ENCODE results near the gene EBPL. TPM values are rescaled to one million over a fixed set of nuclear protein-coding genes. Genes with fewer than 3 reads are reported as not detected.

Gene EBPL
- total and polyA plus RNA-seq, 2 of the 4 experiments (the other 2 are of a cell fraction) = 57.9 to 65.3 TPM

- Histone ChIP-seq H3K4me2 (ENCODE audit: low read depth, low read length) (no peak overlapping the region), H3K4me3 (ENCODE audit: insufficient read depth, low read depth, low read length) (no peak overlapping the region)
These were observed 49.6 kb upstream of the EBPL start for GRCh38 chr13:49740870-49741269.

More at GRCh38 chr13:49740870-49741269, 49.6 kb upstream of the EBPL start:
- no peaks in the 10 kb centered on the region for H3K9me3 ChIP-seq (ENCODE audit: control insufficient read depth, insufficient read depth, low read length)
- no peak overlapping the region for H3K9ac ChIP-seq (ENCODE audit: low read depth, low read length)
- no peaks in the 10 kb centered on the region for H3K27me3 ChIP-seq (ENCODE audit: control insufficient read depth, insufficient read depth, low read length)
- H2AK9ac ChIP-seq (replicated peaks; ENCODE audit: low read depth, low read length, poor library complexity) = no peak overlapping the region
- no peak overlapping the region for H4K8ac ChIP-seq (ENCODE audit: low read depth in 2 of 2, low read length in 2 of 2)
- no peak overlapping the region for H2BK120ac ChIP-seq (ENCODE audit: low read depth, low read length)
- in situ Hi-C loops (cut with MboI; ENCODE audit: low sequenced_read_pairs) = no loop called here
- dilution Hi-C loops (cut with HindIII; ENCODE audit: low sequenced_read_pairs, unreplicated experiment) = no loop called here
- peak; percentile 23; the same call in 1 of the 2 replicates for TF ChIP-seq CEBPB (IDR thresholded peaks at IDR 0.05; ENCODE audit: low read depth, low read length)
- TF ChIP-seq RCOR1 (IDR thresholded peaks at IDR 0.05; ENCODE audit: insufficient replicate concordance, low read length) = no peak
- TF ChIP-seq MXI1 (IDR thresholded peaks at IDR 0.05; ENCODE audit: borderline replicate concordance, low read depth, low read length) = no peak
- no peak for TF ChIP-seq ELK1 (IDR thresholded peaks at IDR 0.05; ENCODE audit: borderline replicate concordance, low read depth, low read length)
- no TSS peak for BruUV-seq (replicated peaks)
- H3K9me1 ChIP-seq (ENCODE audit: insufficient read depth, low read length) = no peaks in the 10 kb centered on the region
- ATAC-seq (ENCODE audit: low read depth) (no peak), DNase-seq (no peak)
- no peaks in the 10 kb centered on the region for H4K20me1 ChIP-seq (ENCODE audit: insufficient read depth, low read length)
- WGBS, 2 experiments (ENCODE audit: extremely low coverage in 2 of 2, insufficient read length in 1 of 2) = no CpG with 5 or more reads among the region's 2 CpGs
- H3K18ac ChIP-seq (ENCODE audit: low read depth, low read length) = no peak overlapping the region
- no peaks in the 10 kb centered on the region for H3K4me1 ChIP-seq (ENCODE audit: control insufficient read depth, insufficient read depth, low read length)
- no peak overlapping the region for H2AFZ ChIP-seq (replicated peaks; ENCODE audit: low read length, poor library complexity)
- no peak overlapping the region for H4K91ac ChIP-seq (ENCODE audit: insufficient read depth, low read depth, low read length)
- ChIA-PET POLR2A (ENCODE audit: unreplicated experiment) (no interaction called here), CTCF (no interaction called here)
- no peak overlapping the region for H3K27ac ChIP-seq (ENCODE audit: insufficient read depth, low read length)
- no peak overlapping the region for H2AK5ac ChIP-seq (ENCODE audit: low read depth, low read length)
- H3K14ac ChIP-seq (replicated peaks; ENCODE audit: low read depth, low read length) = no peak overlapping the region
- peaks cover 13% of the 10 kb centered on the region for H3K36me3 ChIP-seq (ENCODE audit: control insufficient read depth, insufficient read depth, low read length)
- H3K23ac ChIP-seq (ENCODE audit: low read depth, low read length) = no peak overlapping the region
- H3K79me1 ChIP-seq (ENCODE audit: low read depth in 1 of 2, low read length in 2 of 2) = peaks cover 14 to 15% of the 10 kb centered on the region in 2 experiments
- H4K5ac ChIP-seq (ENCODE audit: low read depth, low read length) = no peak overlapping the region
- intact Hi-C loops (cut with micrococcal nuclease) = no loop called here
- no peak overlapping the region for H2BK15ac ChIP-seq (ENCODE audit: low read depth, low read length)
- H2BK20ac ChIP-seq (ENCODE audit: low read depth, low read length) = no peak overlapping the region
- no peak overlapping the region for H2BK5ac ChIP-seq (ENCODE audit: low read depth, low read length, poor library complexity, severe bottlenecking)
- no peak overlapping the region for H3K4ac ChIP-seq (ENCODE audit: low read depth, low read length)
- no peak overlapping the region for H3K56ac ChIP-seq (ENCODE audit: extremely low read depth, insufficient read depth, low read length)
